ENCODE data around the gene NCCRP1. TPM values are rescaled to one million over a fixed set of nuclear protein-coding genes. Genes with fewer than 3 reads are reported as not detected.

NCCRP1 gene, protein sequence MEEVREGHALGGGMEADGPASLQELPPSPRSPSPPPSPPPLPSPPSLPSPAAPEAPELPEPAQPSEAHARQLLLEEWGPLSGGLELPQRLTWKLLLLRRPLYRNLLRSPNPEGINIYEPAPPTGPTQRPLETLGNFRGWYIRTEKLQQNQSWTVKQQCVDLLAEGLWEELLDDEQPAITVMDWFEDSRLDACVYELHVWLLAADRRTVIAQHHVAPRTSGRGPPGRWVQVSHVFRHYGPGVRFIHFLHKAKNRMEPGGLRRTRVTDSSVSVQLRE
- total RNA-seq = 11.7 TPM

GRCh38 chr19:39196860-39197562 is at the start of gene NCCRP1:
Gene NCCRP1 (plus strand): TSS chr19:39196964. CDS start chr19:39196983, 19 bp downstream.
- no peak for DNase-seq

GRCh38 chr19:39147480-39147879 is 49.3 kb upstream of the NCCRP1 start:
- no peak for DNase-seq

- no peak for DNase-seq
These were observed 47.7 kb upstream of the NCCRP1 start for GRCh38 chr19:39148939-39149529.

GRCh38 chr19:39150235-39150634 is 46.5 kb upstream of the NCCRP1 start:
- DNase-seq = no peak

DNA sequence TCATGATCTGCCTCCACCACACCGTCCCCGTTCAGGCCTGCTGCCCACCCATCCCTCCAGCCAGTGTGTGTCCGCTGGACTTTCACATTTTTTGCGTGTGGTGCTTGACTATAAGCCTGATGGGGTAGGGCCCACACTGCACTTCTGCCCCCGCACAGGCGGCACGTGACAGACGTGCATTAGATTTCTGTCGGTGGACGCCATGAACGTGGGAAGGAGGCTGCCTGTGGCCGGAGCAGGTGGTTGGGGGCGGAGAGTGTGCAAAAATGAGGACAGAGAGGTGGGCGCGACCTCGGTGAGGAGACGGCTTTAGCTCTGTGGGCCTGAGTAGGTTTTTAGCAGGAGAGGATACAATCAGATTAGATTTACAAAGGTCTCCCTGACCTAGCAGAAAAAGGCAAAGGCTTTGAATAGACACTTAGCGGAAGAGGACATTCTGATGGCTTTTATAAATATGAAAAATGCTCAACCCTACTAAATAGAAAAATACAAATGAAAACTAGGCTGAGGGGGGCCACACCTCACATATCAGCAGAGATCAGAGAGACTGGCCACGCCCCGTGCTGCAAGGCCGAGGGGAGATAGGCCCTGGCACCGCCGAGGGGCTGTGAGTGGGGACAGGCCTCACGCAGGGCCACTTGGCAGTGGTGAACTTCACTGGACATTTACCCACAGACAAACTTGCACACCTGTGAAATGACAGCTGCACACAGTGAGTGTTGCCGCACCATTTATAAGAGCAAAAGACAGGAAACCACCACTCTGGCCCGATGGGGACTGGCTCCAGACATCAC is 45.8 kb upstream of the NCCRP1 start:
- no peak for DNase-seq

GRCh38 chr19:39152066-39152465 is 44.7 kb upstream of the NCCRP1 start:
- DNase-seq = no peak

DNA sequence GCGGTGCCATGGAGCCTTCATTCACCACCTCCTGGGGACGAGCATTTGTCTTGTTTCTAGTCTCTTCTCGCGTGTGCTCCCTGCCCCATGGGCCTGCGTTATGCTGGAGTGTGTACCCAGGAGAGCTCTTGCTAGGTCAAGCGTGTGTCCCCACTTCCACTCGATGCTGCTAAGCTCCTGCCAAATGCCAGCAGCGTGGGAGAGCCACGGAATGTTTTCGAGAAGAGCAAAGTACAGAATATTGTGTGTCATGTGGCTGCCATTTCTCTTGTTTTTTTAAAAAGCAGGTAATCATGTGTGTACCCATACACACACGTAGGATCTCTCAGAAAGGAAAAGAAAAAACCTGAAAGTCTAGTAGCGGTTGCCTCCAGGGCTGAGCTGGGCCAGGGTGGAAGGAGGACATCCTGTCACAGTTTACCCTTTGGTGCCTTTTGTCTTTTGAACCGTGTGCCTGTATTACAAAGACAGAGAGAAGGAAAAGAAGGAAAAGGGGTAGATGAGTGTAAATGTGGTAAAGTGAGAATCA is 42.6 kb upstream of the NCCRP1 start:
- no peak for DNase-seq

GRCh38 chr19:39154629-39155100 is 42.1 kb upstream of the NCCRP1 start:
- no peak for DNase-seq

DNA sequence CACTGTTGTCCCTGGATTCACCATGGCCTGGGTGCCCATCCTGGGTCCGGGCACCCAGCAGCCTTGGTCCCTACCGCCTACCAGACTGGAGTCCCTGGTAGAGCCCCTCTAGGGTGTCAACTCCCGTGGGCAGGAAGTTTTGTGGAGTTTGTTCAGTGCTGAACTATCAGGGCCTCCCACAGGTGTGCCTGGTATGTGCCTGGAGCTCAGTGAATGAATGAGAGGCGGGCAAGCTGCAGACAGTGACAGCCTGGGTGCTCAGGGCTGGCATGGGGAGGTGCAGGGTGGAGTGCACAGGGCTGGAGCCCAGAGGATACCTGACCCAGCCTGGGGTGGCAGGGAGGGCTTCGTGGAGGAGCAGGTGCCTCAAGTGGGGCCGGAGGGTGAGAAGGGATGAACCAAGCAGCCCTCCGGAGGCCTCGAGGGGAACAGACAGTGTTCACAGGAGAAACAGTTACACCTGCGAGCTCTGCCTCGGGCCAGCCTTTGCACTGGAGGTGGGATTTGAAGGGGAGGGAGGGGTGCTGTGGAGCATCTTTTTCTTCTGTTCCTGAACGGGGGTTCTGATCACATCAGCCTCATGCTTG is 41.6 kb upstream of the NCCRP1 start:
- no peak for DNase-seq

- DNase-seq = no peak
These were observed 41.0 kb upstream of the NCCRP1 start for GRCh38 chr19:39155741-39156140.

GRCh38 chr19:39156326-39157230 is 40.2 kb upstream of the NCCRP1 start:
- DNase-seq = no peak

DNA sequence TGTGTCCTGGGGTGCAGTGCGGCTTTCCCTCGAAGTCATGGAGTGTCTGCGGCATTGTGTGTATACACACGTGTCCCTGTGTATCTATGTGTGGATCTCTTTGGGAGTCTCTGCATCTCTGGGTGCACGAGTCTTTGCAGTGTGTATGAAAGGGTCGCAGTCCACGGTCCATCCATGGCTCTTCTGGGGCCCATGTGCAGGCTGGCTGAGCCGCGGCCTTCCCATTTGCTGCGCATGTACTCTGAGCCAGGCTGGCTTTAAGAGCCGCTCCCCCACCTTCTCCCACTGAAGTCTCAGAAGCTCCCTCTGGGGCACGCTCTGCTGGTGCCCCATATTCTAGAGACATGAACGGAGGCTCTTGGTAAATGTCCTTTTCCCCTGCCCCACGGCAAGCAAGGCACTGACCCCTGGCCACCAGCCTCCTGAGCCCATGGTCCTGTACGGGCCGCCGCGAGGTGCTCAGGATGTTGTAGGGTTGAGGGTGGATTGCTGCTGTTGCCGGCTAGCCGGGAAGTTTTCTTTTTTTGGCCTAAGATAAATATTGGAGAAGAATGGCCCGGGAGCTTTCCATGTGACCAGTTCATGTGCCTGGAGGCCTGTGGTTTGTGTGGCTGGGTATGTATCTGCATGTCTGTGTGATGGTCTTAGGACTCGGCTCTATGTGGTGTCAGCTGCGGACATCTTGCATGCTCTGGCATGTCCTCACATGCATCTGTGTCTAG is 39.3 kb upstream of the NCCRP1 start:
- no peak for DNase-seq

DNA sequence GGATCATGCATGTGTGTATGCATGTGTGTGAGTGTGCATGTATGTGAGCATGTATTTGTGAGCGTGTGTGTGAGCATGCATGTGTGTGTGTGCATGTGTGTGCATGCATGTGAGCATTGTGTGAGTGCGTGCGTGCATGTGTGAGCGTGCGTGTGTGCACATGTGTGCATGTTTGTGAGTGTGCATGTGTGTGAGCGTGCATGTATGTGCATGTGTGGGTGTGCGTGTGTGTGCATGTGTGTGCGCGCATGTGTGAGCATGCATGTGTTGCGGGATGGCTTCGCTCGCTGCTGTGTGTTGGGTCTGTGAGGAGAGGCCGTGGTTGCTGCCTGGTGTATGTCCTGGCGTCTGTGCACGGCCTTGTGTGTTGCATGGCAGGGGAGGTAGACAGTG is 38.8 kb upstream of the NCCRP1 start:
- DNase-seq = no peak

DNA sequence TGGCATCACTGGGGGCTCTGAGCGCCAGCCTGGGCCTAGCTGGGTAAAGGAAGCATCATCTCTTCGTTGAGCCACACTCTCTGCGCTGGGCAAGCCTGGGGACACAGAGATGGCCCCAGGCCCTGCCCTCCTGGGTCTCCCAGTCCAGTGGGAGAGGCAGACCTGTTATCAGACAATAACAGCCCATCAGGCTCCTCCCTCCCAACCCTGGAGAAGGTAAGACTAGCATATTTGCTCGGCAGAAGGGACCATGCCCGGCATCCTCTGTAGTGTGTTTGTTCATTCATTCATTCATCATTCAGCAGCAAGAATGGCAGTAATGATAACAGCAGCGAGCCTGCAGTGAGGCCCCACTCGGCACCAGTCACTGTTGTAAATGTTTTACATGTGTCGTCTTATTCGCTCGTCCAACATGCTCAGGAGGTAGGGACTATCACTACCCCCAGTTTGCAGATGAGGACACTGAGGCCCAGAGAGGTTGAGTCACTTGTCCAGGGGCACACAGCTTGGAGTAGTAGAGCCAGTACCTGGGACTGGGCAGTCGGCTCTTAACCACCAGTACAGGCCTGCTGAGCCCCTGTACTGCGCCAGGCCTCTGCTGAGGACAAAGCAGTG is 38.0 kb upstream of the NCCRP1 start:
- no peak for DNase-seq

- DNase-seq = no peak
These were observed 36.3 kb upstream of the NCCRP1 start for GRCh38 chr19:39160523-39160861.

DNA sequence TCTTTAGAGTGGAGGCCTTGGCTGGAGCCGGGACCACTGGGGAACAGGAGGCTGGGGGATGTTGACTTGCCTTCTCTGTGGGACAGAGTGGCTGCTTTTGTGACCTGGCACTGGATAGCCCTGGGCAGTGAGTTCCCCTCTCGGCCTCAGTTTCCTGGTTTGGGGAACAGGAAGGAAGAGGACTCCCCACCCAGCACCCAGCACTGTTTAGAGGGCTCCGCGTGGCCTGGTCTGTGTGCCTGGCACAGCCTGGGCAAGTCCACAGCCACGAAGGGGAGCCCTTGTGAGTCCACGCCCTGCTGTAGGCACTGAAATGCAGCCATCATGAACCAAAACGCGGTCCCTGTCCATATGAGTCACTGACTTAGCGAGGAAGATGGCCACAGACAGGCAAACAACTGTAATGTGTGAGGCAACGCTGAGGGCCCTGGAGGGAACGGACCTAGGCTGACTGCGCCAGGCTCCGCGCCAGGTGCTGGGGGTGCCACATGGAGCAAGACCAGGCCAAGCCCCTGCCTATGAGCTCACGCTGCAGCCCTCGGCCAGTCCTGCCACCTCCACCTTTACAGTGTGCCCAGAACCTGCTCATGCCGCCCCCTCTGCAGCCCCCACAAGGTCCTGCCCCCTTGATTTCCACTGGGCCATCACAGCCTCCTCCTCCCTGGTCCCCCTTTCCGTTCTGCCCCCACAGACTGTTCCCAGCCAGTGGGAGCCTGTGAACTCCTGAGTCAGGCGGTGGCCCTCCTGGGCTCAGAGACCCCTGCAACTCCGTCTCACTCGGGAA is 35.7 kb upstream of the NCCRP1 start:
- DNase-seq = no peak

DNA sequence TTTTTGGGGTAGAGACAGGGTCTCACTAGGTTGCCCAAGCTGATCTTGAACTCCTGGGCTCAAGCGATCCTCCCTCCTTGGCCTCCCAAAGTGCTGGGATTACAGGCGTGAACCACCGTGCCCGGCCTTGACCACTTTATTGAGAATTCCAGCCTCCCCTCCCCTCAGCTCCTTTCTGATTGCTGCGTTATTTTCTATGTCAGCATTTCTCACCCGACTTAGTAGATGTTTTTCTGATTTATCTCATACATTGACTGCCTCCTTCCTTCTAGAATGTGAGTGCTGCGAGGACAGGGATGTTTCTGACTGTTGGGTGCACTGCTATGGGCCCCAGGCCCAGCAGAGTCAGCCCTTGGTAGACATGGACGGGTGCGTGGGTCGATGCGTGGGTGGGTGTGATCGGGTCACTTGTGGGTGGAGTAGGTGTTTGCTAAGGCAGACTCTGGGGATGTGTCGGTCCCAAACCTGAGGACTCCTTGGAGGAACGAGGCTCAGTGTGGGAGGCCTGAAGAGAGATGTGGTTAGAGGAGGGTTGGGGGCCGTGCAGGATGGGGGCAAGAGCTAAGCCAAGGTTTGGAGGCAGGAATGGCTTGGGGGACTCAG is 34.2 kb upstream of the NCCRP1 start:
- no peak for DNase-seq

- DNase-seq = no peak
These were observed 33.1 kb upstream of the NCCRP1 start for GRCh38 chr19:39163621-39164020.

GRCh38 chr19:39164289-39164688 is 32.5 kb upstream of the NCCRP1 start:
- DNase-seq = no peak
